Measurements from ENCODE around the gene CCL14. TPM values are rescaled to one million over a fixed set of nuclear protein-coding genes. Genes with fewer than 3 reads are reported as not detected.
"Not testable (repeated sequence)": the region's sequence is repeated elsewhere in the genome, so short reads cannot be mapped to it uniquely, and the experiment has no call there.

The CCL14 gene
- 2.7 and 24.7 TPM in 2 replicates for total RNA-seq

- peak in 1 of 2 donors; percentile 56 for DNase-seq (ENCODE audit: low read depth in 2 of 2)
Measured at GRCh38 chr17:35986643-35987042, at the start of gene CCL14. Gene CCL14, minus strand, starts transcription at chr17:35986729. Its CDS starts 80 bp downstream, at chr17:35986649.

- DNase-seq (ENCODE audit: low read depth in 2 of 2) = no peak
Measured at GRCh38 chr17:36036235-36036634, 49.7 kb upstream of the CCL14 start.

DNA sequence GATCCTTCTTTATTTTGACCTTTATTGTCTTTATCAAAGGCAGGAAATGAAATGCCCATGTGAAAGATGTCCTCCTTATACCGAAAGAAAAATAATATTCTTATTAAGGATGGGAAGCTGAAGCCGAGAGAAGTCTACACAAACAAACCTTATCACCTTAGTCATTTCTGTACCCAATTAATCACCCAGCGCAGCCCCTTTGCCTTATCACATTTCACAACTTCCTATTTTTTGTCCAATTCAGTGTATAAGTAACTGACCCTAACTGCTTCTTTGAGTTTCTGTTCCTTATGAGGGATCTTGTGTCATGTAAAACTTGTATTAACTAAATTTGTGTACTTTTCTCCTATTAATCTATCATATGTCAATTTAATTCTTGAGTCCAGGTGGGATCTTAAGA lies 47.6 kb upstream of the CCL14 start:
- DNase-seq (ENCODE audit: low read depth in 2 of 2) = no peak

DNA sequence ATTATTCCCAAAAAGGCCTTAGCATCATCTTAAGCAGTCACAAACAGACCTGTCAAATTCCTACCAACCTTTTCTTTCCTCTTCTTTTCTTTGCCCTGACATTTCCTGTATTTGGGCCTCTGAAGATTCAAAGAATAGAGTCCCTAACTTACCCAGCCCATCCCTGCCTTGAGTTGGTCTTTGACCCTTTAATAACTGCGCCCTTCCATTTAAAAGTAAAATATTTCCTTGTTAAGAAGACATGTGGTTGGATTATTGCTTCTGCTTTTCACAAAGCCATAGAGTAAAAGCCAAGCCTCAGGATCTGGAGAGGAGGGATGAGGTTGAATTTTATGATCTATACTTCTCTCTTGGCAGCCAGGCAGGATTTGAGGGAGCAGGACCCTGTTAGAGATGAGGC lies 44.4 kb upstream of the CCL14 start:
- DNase-seq (ENCODE audit: low read depth in 2 of 2) = no peak

DNA sequence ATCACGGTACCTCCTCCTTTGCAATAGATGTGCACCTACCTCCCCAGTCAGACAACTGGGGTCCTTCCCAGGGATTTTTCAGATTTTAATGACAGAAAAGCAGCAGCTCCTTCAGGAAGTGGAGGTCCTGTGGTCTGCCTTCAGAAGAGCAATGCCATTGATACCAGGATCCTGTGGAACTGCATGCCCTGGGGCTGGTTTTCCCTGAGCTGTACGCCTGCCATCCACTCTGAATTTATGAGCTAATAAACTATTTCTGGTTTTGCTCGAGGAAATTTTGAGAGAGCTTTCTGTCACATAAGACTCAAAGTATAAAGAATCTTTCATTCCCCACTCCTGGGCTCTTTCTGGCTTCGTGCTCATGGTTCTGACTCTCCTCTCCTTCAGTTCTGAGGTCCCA lies 41.2 kb upstream of the CCL14 start:
- DNase-seq (ENCODE audit: low read depth in 2 of 2) = no peak

- DNase-seq (ENCODE audit: low read depth in 2 of 2) = no peak
Measured at GRCh38 chr17:36024106-36024869, 37.8 kb upstream of the CCL14 start.

- DNase-seq (ENCODE audit: low read depth in 2 of 2) = no peak
Measured at GRCh38 chr17:36019423-36019822, 32.9 kb upstream of the CCL14 start.

DNA sequence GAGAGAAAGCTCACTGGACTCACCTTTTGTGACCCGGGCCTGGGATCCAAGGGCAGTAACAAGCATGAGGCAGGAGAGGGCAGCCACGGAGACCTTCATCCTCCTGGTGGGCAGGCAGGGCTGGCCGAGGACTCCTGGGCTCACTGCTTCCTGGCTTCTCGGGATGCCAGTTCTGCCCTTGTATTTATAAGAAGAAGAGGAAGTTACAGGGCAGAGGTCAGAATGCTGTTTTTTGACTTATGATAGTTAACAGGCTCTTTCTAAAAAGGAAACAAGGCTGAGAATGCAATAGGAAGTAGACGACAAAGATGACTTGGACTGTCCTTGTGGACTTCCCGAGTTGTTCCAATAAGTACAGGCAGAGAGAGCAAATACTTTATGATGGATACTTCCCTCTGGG lies 31.3 kb upstream of the CCL14 start, which contains the start of gene CCL23:
TSS of gene CCL23 (minus strand) at position 174 of the 400 bp plus-strand sequence. CDS start at position 99, 75 bp downstream.
- peak in 1 of 2 donors; percentile 19 for DNase-seq (ENCODE audit: low read depth in 2 of 2)

DNA sequence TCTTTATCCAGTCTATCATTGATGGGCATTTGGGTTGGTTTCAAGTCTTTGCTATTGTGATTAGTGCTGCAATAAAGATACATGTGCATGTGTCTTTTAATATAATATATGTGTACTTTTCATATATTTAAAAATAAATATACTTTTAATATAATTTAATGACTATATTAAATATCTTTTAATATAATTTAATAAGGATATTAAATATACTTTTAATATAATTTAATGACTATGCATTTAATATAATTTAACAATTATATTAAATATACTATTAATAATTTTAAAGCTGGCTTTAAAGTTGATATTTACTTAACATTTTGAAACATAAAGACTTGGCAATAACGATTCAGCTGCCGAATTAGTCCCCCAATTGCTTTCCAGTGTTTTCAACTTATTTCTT lies 30.0 kb upstream of the CCL14 start:
- DNase-seq (ENCODE audit: low read depth in 2 of 2) = no peak

- DNase-seq (ENCODE audit: low read depth in 2 of 2) = not testable (repeated sequence)
Measured at GRCh38 chr17:36015895-36016294, 29.4 kb upstream of the CCL14 start.

GRCh38 chr17:36014946-36015345 lies 28.4 kb upstream of the CCL14 start:
- DNase-seq (ENCODE audit: low read depth in 2 of 2) = no peak

GRCh38 chr17:36011201-36011600 lies 24.7 kb upstream of the CCL14 start:
- no peak for DNase-seq (ENCODE audit: low read depth in 2 of 2)

- peak in 1 of 2 donors; percentile 51 for DNase-seq (ENCODE audit: low read depth in 2 of 2)
Measured at GRCh38 chr17:36008998-36009665, 22.6 kb upstream of the CCL14 start.

GRCh38 chr17:36004594-36005108 lies 18.1 kb upstream of the CCL14 start:
- peak in 1 of 2 donors; percentile 32 for DNase-seq (ENCODE audit: low read depth in 2 of 2)

GRCh38 chr17:36002631-36003030 lies 16.1 kb upstream of the CCL14 start:
- no peak for DNase-seq (ENCODE audit: low read depth in 2 of 2)

DNA sequence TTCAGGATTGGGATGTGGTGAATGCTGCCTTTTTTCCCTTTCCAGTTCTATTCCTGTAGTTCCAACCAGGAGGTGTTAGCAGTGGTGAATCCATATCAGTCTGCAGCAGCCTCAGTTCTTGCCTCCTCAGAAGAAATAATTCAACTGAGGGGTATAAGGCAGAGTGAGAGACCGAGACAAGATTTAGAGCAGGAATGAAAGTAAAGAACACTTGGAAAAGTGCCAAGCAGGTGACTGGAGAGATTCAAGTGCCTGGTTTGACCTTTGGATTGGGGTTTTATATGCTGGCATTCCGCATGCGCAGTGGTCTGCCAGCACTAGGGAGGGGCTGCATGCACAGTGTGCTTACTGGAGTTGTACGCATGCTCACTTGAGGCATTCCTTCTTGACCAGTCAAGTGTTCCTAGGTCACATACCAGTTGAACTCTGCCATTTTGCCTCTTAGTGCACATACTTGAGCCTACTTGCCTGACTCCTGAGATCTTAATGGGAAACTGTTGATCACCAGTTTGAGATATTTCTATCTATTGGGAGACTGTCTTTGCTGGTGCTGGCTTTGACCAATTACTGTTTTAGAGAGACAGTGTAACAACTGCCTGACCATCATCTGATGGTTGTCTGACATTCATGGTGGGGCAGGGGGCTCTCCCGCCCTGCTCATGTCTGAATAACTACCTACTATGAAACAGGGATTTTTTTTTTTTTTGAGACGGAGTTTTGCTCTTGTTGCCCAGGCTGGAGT lies 15.5 kb upstream of the CCL14 start:
- no peak for DNase-seq (ENCODE audit: low read depth in 2 of 2)

- DNase-seq (ENCODE audit: low read depth in 2 of 2) = no peak
Measured at GRCh38 chr17:36001110-36001771, 14.7 kb upstream of the CCL14 start, which contains the start of gene CCL15. Gene CCL15, minus strand, starts transcription at chr17:36001553. Its CDS starts 61 bp downstream, at chr17:36001492.

- DNase-seq (ENCODE audit: low read depth in 2 of 2) = no peak
Measured at GRCh38 chr17:36000732-36001109, 14.2 kb upstream of the CCL14 start.

GRCh38 chr17:35998756-35999155 lies 12.2 kb upstream of the CCL14 start:
- DNase-seq (ENCODE audit: low read depth in 2 of 2) = no peak

- no peak for DNase-seq (ENCODE audit: low read depth in 2 of 2)
Measured at GRCh38 chr17:35998018-35998545, 11.6 kb upstream of the CCL14 start.

DNA sequence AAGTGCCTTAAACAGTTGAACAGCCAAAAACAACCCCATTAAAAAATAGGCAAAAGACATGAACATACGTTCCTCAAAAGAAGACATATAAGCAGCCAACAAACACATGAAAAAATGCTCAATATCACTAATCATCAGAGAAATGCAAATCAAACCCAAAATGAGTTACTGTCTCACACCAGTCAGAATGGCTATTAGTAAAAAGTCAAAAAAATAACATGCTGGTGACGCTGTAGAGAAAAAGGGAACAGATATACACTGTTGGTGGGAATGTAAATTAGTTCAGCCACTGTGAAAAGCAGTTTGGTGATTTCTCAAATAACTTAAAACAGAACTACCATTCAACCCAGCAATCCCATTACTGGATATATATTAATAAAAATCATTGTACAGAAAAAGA lies 8.8 kb upstream of the CCL14 start:
- DNase-seq (ENCODE audit: low read depth in 2 of 2) = not testable (repeated sequence)

Measured in dermis microvascular lymphatic vessel endothelial cell (primary cell).